ENCODE data around the gene DTX3L.

DTX3L gene

GRCh38 chr3:122602011-122602710 lies 38.0 kb downstream of the DTX3L start:
- no peak overlapping the region for H2AFZ ChIP-seq (ENCODE audit: low read depth, low read length, severe bottlenecking)
- H3K79me2 ChIP-seq (ENCODE audit: insufficient read depth, low read length): no peaks in the 10 kb centered on the region
- H3K27me3 ChIP-seq (ENCODE audit: low read length): no peaks in the 10 kb centered on the region
- no peak overlapping the region for H3K4me2 ChIP-seq (ENCODE audit: low read depth, low read length, poor library complexity, severe bottlenecking)
- no peak overlapping the region for H3K27ac ChIP-seq (ENCODE audit: low read depth, low read length)
- H3K9me2 ChIP-seq (replicated peaks; ENCODE audit: insufficient read depth, low read length): no peaks in the 10 kb centered on the region
- H3K9me3 ChIP-seq (ENCODE audit: insufficient read depth, low read length): no peaks in the 10 kb centered on the region
- H4K20me1 ChIP-seq (ENCODE audit: low read depth, low read length): no peaks in the 10 kb centered on the region
- no peak overlapping the region for H3K9ac ChIP-seq (ENCODE audit: low read length)
- TF ChIP-seq EZH2phosphoT487 (conservative IDR thresholded peaks at IDR 0.05; ENCODE audit: low read length): no peak
- TF ChIP-seq, protein P1, sequence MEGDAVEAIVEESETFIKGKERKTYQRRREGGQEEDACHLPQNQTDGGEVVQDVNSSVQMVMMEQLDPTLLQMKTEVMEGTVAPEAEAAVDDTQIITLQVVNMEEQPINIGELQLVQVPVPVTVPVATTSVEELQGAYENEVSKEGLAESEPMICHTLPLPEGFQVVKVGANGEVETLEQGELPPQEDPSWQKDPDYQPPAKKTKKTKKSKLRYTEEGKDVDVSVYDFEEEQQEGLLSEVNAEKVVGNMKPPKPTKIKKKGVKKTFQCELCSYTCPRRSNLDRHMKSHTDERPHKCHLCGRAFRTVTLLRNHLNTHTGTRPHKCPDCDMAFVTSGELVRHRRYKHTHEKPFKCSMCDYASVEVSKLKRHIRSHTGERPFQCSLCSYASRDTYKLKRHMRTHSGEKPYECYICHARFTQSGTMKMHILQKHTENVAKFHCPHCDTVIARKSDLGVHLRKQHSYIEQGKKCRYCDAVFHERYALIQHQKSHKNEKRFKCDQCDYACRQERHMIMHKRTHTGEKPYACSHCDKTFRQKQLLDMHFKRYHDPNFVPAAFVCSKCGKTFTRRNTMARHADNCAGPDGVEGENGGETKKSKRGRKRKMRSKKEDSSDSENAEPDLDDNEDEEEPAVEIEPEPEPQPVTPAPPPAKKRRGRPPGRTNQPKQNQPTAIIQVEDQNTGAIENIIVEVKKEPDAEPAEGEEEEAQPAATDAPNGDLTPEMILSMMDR (IDR thresholded peaks at IDR 0.05; ENCODE audit: insufficient read depth, low read length, poor library complexity, severe bottlenecking): no peak
- H3K36me3 ChIP-seq (ENCODE audit: low read length): no peaks in the 10 kb centered on the region
- H3F3A ChIP-seq (ENCODE audit: insufficient read depth): no peaks in the 10 kb centered on the region
- H3K4me3 ChIP-seq (ENCODE audit: insufficient read depth, low read length, poor library complexity, severe bottlenecking): no peak overlapping the region

DNA sequence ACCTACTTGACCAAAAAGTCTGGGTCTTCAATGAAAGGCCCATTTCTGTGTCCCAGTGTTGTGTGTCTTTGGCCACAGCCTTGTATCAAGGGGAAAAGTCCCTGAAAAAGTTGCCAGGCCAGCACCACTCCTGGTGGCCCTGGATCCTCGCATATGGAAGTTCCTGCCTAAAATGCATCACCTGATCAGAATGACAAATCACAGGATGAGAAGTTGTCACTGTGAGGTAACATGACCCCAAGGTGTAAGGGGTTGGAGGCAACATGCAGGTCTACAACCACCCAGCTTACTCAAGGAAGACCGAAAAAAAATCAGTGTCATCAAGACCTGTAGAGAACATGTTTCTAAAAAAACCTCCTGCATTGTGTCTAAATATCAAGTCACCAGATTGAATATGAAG lies 38.9 kb downstream of the DTX3L start:
- H3K9me2 ChIP-seq (replicated peaks; ENCODE audit: insufficient read depth, low read length): no peaks in the 10 kb centered on the region
- no peak overlapping the region for H2AFZ ChIP-seq (ENCODE audit: low read depth, low read length, severe bottlenecking)
- H3K36me3 ChIP-seq (ENCODE audit: low read length): no peaks in the 10 kb centered on the region
- no peaks in the 10 kb centered on the region for H3F3A ChIP-seq (ENCODE audit: insufficient read depth)
- no peaks in the 10 kb centered on the region for H4K20me1 ChIP-seq (ENCODE audit: low read depth, low read length)
- no peaks in the 10 kb centered on the region for H3K79me2 ChIP-seq (ENCODE audit: insufficient read depth, low read length)
- H3K4me3 ChIP-seq (ENCODE audit: insufficient read depth, low read length, poor library complexity, severe bottlenecking): no peak overlapping the region
- TF ChIP-seq, protein P1 (IDR thresholded peaks at IDR 0.05; ENCODE audit: insufficient read depth, low read length, poor library complexity, severe bottlenecking): no peak
- no peak for TF ChIP-seq EZH2phosphoT487 (conservative IDR thresholded peaks at IDR 0.05; ENCODE audit: low read length)
- no peaks in the 10 kb centered on the region for H3K27me3 ChIP-seq (ENCODE audit: low read length)
- no peak overlapping the region for H3K4me2 ChIP-seq (ENCODE audit: low read depth, low read length, poor library complexity, severe bottlenecking)
- no peaks in the 10 kb centered on the region for H3K9me3 ChIP-seq (ENCODE audit: insufficient read depth, low read length)
- H3K27ac ChIP-seq (ENCODE audit: low read depth, low read length): no peak overlapping the region
- H3K9ac ChIP-seq (ENCODE audit: low read length): no peak overlapping the region

DNA sequence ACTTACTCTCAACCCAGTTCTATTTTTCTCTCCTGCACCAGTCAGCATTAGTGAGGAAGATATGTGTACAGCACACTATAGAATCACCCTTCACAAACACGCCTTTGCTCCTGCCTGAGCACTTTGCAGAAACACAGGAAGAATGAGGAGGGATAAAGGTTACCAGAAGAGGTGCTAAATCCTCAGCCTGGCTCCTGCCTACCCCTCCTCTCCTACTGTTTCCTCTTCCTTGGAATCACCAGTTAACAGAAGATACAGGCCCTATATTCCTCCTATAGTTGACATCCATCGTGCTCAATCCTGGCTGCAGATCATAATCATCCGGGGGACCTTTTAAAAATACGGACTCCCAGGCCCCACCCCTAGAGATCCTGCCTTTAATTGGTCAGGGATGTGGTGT lies 42.2 kb downstream of the DTX3L start:
- Histone ChIP-seq H2AFZ (ENCODE audit: low read depth, low read length, severe bottlenecking) (no peak overlapping the region), H3K4me3 (ENCODE audit: insufficient read depth, low read length, poor library complexity, severe bottlenecking) (no peak overlapping the region), H3K27me3 (ENCODE audit: low read length) (no peaks in the 10 kb centered on the region), H3F3A (ENCODE audit: insufficient read depth) (no peaks in the 10 kb centered on the region), H3K79me2 (ENCODE audit: insufficient read depth, low read length) (no peaks in the 10 kb centered on the region), H3K9ac (ENCODE audit: low read length) (no peak overlapping the region), H4K20me1 (ENCODE audit: low read depth, low read length) (no peaks in the 10 kb centered on the region), H3K9me3 (ENCODE audit: insufficient read depth, low read length) (no peaks in the 10 kb centered on the region), H3K27ac (ENCODE audit: low read depth, low read length) (no peak overlapping the region), H3K36me3 (ENCODE audit: low read length) (no peaks in the 10 kb centered on the region), H3K9me2 (replicated peaks; ENCODE audit: insufficient read depth, low read length) (no peaks in the 10 kb centered on the region), H3K4me2 (ENCODE audit: low read depth, low read length, poor library complexity, severe bottlenecking) (no peak overlapping the region)
- TF ChIP-seq EZH2phosphoT487 (conservative IDR thresholded peaks at IDR 0.05; ENCODE audit: low read length): no peak
- TF ChIP-seq, protein P1 (IDR thresholded peaks at IDR 0.05; ENCODE audit: insufficient read depth, low read length, poor library complexity, severe bottlenecking): no peak
